Fibroblast of skin of back (primary cell): ENCODE measurements around the gene CELSR1.
"Not testable (repeated sequence)": the region's sequence is repeated elsewhere in the genome, so short reads cannot be mapped to it uniquely, and the experiment has no call there.

Source experiments
- DNase-seq: peaks from one replicate; pipeline ENCODE4 v3.0.0-alpha.2; 2013

Gene CELSR1

GRCh38 chr22:46415776-46416519 lies 121.5 kb downstream of the CELSR1 start:
- DNase-seq: no peak

DNA sequence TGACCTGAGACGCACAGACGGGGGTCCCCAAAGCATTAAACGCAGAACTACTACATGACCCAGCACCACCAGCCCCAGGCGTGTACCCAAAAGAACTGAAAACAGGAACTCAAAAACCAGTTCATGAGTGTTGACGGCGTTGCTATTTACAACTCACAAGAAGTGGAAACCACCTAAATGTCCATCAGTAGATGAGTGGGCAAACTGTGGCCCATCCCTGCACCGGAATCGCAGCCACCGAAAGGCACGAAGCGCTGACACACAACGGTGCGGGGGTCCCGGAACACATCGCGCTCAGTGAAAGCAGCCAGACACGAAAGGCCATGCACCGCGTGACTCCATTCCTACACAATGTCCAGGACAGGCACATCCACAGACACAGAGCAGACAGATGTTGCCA lies 122.7 kb downstream of the CELSR1 start:
- DNase-seq: no peak

DNA sequence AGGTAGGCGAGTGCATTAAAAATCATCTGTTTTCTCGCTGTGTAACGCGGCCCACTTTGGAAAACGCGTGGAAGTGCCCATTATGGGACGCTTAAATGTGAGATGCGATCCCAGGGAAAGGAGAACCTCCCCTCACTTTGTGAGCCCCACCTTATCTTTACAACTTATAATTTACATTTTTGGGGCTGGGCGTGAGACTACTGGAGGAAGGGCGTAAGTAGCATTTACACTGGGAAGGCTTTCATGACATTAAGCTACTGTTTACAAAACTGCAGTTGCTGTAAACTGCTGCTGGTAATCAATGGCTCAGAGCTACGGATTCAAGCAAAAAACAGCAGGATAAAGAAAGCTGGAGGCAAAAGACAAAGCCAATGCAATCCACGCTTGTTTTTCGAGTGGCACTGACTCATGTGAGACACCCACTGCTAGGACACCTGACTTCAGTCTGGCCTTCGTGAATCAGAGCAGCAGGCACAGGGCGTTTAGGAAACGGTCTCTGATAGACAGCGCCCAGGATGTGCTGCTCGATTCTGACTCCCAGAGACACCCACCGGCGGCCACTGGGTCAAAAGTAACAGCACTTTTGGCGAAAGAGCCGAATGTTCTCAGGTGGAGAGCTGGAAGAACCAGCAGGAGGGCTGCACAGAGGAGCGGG lies 123.6 kb downstream of the CELSR1 start:
- no peak for DNase-seq

- no peak for DNase-seq
These were observed 126.1 kb downstream of the CELSR1 start for GRCh38 chr22:46411347-46411746.

DNA sequence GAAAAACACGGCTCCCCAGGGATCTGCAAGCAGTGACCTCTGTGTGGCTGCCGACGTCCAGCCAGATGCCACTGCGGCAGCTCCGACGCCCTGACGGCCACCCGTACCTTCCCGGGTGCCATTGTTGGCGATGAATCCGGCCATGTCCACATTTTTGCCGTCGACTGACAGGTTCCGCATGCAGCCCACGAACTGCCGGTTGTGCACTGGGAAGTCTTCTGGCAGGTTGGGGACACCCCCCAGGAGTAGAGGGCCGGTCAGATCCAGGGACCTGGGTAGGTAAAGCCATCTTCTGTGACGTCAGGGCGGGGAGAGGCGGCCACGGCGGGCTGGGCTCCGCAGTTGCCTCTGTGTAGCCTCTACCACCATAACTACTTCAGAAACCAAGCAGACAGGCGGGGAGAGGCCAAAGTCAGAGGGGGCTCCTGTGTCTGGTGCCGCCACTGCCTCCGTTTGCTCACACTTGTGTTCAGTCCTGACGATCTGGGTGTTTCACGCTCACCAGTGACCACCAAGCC lies 127.1 kb downstream of the CELSR1 start:
- DNase-seq: no peak

DNA sequence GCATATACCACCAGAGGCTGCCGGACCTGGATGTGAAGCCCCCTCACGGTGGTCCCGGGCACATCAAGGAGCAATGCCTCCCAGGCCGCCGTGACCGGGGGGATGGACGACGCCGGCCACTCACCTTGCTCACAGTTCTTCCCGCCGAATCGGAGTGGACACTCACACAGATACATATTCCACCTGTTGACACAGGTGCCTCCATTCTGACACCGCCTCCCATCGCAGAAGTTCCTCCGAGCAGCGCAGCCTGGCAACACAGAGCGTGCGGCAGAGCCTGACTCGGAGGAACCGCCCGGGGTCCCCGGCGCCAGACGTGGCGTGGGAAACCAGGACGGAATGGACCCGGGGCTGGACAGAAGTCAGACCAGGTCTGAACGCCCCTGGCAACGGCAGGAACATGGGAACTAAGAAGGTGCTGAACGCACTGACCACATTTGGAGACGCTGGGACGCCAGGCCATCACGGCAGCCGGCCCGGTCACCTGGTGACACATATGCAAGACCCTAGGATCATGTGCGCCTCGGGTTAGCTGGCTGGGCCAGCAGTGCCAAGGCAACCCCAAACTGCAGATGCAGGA lies 127.7 kb downstream of the CELSR1 start:
- no peak for DNase-seq

GRCh38 chr22:46408568-46409506 lies 128.6 kb downstream of the CELSR1 start:
- DNase-seq: no peak

DNA sequence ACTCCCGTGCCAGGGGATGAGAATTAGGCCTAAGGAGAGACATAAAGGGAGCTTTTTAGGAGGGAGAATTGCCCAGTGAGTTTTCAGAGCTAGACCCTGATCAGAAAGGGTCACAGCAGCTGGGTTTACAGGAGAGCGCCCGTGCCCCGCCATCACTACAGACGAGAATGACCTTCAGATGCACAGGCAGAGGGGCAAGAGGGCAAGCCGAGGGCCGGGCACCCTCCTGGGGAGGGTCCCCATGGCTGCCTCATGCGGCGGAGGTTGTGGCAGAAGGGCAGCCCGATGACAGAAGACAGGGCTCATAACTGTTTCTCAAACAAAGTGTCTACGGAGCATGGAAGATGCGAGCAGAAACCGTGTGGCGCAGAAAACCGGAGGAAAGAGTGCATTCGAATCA lies 129.7 kb downstream of the CELSR1 start:
- no peak for DNase-seq

DNA sequence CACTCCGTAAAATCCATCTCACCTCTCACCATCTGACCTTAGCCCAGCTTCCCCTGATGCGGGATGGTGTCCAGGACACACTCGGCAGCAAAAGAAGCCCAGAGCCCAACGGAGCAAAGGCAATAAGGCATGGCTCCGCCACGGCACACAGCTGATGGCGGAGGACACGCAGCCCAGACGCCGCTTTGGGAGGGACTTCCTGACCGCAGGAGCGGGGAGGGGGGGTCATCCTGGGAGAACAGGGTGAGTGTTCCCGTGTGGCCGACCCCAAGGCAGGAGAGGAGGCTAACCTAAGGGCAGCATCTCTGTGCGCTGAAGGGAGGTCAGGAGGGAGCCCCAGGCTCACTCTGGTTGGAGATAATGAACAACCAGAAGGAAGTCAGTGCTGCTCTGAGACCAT lies 130.6 kb downstream of the CELSR1 start:
- no peak for DNase-seq

DNA sequence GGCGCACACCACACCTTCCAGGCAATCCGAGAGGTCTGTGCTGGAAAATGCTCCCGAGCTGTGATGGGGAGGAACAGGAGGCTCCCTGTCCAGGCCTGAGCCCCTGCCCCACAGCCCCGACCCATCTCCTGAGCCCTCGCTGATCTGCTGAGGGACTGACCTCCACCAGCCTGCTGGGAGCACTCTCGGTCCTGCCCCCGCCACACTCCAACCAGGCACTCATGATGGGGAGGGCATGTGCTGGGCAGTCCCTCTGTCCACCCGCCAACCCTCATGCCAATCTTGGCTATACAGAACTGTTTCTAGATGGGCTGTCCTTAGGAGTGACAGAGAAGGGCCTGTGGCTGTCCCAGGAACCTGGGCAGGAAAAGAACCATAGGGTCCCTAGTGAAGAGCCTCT lies 131.1 kb downstream of the CELSR1 start:
- no peak for DNase-seq

DNA sequence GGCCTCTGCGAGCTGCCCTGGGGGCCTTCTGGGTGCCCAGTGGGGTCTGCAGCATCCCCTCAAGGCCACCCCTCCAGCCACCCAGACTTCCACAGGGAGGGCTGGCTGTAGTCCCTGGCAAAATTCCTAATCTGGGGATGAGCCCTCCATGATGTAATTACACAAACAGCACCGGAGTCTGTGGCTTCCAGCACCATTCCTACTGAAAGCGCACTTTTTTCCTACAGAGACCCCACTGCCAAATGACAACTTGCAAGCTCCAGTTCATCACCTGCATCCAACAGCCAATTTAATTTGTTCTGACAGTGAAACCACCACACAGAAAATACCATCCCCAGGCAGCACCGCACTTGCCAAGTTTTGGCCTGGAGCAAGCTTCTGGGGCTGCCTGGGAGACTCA lies 131.5 kb downstream of the CELSR1 start:
- no peak for DNase-seq

DNA sequence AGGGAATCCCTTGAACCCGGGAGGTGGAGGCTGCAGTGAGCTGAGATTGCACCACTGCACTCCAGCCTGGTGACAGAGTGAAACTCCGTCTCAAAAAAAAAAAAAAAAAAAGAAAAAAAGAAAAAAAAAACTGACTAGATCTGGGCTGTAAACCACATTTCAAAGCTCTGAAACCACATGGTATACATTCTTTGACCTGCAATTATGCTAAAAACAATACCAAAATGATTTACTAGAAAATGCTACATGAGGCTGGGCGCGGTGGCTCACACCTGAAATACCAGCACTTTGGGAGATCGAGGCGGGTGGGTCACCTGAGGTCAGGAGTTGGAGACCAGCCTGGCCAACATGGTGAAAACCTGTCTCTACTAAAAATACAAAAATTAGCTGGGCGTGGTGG lies 133.5 kb downstream of the CELSR1 start:
- DNase-seq: not testable (repeated sequence)

- no peak for DNase-seq
These were observed 134.9 kb downstream of the CELSR1 start for GRCh38 chr22:46402505-46402904.

- no peak for DNase-seq
These were observed 136.1 kb downstream of the CELSR1 start for GRCh38 chr22:46401370-46401769.

DNA sequence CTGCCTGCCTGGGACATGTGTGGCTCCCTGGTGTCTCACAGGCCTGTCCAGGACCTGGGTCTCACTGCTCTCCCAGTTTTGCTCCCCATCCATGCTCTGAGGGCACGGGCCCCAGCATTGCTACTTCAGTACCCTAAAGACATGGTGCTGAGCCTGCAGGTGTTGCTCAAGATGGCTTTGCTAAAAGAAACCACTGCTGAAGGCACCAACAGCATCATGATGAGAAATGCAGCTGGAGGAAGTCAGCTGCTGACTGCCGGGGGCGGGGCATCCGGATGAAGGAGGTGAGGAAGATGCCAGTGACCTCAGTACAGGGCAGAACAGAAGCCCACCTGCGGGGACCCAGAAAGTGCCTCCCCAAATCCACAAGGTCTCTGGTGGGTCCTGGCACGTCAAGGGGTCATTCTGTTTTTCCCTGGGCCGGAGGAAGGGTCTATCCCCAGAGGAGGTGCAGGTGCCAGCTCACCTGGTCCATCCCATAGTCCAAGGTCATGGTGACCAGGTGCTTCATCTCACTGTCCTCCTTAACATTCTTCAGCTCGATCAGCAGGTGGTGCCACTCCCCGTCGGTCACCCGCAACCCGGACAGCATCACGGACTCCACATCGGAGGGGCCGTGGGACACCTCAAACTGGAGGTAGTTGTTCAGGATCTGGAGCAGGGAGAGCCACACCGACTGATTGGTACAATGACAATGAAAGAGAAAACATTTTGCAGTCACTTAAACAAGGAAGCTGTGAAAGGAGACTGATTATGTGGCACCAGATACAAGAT lies 138.0 kb downstream of the CELSR1 start:
- DNase-seq: no peak

GRCh38 chr22:46397951-46398350 lies 139.5 kb downstream of the CELSR1 start:
- DNase-seq: no peak

DNA sequence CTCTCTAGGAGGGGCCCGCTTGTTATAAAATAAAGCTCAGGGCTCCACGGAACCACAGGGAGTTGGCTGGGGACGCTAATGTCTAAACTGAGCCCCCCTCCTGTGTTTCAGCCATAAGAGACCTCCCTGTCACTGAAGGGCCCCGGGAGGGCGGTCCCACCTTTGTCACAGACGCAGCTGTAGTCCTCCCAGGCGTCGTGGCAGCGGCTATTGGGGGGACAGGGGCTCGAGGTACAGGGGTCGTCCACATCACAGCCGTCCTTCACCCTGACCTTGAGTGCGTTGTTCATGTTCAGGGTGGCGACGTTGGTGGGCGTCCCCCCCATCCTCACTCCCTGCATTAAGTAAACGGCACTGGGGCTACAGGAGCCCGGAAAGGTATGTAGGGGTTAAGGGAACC lies 139.9 kb downstream of the CELSR1 start:
- DNase-seq: no peak

GRCh38 chr22:46397049-46397448 lies 140.4 kb downstream of the CELSR1 start:
- not testable (repeated sequence) for DNase-seq

GRCh38 chr22:46395145-46395544 lies 142.3 kb downstream of the CELSR1 start:
- no peak for DNase-seq

DNA sequence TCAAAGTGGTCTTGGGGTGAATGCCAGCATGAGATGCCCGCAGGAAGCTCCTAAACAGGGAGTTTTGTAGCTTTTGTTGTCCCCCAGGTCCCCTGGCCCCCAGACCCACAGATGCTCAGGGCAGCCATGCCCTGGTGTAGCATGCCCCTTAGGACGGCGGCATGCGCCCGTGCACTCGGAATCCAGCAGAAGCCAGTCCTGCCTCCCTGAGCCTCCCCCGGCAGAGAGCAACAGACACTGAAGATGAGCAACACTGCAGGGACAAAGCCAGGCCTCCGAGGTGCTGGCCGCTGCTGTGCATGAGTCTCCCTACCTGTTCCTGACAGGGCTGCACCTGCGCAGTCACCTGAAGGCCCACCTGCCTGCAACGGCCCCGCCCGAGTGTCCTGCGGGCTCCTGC lies 142.8 kb downstream of the CELSR1 start:
- DNase-seq: no peak

DNA sequence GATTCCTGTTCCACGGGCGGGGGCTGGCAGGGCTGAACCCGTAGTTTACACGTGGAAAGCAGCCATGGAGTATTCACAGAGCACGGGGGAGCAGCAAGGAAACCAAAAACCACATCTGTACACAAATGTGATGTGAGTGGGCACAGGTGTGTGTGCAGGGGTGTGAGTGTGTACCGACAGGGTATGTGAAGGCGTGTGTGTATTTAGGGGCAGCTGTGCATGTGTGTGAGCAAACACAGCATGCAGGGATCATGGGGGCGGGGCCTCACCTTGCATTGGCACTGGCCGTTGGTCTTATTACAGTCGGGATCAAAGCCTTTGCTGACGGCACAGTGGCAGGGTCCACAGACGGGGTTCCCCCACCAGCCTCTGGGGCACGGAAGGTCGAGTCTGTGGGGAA lies 143.5 kb downstream of the CELSR1 start:
- DNase-seq: no peak
